IPS DF 4.7 (cell line): ENCODE results near the gene EVPL.

Experiments used
- DNase-seq: peaks from one replicate; pipeline ENCODE4 v3.0.0-alpha.2; 2013; ENCODE audit warnings: low spot score; ENCODE audit errors: extremely low read depth

The EVPL gene

DNA sequence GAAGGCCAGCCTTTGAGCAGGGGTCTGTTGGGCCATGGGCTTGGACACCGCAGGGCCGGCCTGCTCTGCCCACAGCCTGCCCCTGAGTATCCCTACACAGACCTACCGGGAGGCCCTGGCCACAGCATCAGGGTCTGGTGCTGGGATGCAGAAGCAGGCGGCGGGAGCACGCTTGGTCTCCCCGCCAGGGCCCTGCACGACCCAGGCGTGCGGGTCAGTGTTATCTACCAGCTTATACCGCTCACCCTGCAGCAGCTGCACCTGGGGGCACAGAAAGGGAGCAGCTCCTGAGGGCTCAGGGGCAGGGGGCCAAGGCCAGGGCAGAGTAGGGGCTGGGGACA, 8.8 kb downstream of the EVPL start:
- DNase-seq, result no peak

DNA sequence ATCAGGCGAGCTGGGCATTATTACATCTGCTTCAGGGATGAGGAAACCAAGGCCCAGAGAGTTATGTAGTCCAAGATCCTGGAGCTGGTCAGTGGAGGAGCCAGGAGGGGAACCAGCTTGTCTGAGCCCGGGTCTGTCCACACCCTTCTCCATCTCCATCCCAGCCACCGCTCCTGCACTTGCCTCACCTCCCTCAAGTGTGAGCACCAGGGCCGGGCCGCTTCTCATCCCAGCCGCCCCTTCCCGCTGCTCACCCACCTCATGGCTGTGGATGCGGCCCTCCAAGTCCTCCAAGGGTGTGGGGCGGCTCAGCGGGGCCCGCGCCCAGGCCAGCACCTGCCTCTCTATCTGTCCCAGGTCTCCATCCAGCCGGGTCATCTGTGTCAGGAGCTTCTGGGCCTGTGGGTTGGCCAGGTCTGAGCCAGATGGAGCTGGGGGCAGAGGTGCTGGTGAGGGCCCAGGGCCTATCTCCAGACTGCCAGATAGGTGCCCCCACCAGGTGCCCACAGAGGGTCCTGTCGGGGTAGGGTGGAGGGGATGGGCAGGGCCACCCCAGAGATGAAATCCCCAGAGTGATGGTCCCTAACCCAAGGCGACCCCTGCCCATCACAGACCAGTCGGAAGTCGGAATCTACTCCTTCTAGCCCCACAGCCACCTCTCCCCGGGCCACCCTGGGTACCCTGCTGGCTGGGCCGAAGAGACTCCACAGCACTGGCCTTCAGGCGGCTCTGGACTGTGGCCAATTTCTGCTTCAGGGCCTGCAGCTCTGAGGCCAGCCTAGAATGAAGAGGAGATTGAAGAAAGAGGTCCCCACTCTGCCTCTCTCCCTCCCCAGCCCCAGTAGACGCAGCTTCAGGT, 9.4 kb downstream of the EVPL start:
- DNase-seq, result no peak

DNA sequence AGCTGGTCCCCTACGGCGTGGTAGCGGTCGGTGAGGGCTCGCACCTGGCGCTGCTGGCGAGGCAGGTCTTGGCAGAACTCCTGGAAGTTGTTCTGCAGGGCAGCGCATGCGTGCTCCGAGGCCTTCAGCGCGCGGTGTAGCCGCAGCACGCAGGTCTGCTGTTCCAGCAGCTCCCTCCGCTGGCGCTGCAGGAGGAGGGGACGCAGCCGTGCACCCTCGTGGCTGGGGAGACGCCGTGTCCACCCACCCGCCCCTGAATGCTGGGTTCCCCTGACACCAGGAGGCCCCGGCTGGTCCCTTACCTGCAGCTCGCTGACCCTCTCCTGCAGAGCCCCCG, 12.2 kb downstream of the EVPL start:
- DNase-seq, result no peak

DNA sequence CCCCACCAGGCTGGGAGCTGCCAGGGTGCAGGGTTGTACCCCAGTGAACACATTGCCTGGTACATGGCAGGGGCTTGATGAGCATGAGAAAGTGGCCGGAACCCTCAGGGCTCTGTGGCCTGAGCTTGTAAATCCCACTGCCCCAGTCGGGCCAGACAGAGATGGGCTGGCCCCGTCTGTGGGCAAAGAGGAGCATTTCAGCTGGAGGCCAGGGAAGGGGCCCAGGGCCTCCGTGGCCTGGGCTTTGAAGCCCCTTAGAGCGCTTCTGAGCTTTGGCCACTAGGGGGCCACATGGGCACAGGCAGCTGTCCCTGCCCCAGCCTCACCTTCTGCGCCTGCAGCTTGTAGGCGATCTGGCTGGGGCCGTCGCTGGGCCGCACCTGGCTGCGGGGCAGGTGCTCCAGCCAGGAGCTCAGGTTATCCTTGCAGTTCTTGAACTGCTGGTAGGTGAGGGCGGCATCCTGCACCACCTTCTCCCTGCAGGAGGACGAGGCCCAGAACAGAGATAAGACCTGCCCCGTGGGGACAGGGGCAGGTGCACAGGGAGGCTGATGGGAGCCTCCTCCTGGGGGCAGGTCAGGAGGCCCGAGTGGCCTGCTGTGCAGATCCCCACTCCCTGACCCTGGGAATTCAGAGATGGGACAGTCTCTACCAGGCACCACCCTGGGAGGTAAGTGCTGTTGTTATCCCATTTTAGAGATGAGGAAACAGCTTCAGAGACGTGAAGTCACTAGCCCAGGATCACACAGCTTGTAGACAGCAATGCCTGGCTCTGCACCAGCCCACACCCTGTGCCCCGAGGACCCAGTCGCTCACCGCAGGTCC, 12.8 kb downstream of the EVPL start:
- DNase-seq, result peak; percentile 38

DNA sequence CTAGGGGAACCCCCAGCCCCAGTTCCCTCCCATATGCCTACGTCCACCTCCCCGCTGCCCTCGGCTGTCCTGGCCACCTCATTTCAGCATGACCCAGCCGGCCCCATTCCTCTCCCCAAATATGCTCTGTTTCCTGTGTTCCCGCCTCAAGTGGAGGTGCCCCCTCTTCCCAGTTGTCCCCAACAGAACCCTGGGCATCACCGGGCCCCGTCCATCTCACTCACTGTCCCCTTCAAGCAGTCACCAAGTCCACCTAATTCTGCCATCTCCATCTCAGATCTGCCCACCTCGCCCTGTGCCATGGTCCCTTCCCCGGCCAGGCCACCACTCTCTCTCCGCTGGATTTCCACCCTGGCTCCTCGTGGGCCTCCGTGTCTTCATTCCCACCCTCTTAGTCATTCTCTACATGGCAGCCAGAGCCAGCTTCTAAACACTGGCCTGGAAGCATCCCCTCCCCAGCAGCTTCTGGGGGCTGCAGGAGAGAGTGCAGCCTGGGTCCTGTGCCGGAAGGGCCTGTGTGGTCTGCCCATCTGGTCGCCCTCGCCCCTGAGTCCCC, 13.7 kb downstream of the EVPL start:
- no peak for DNase-seq

DNA sequence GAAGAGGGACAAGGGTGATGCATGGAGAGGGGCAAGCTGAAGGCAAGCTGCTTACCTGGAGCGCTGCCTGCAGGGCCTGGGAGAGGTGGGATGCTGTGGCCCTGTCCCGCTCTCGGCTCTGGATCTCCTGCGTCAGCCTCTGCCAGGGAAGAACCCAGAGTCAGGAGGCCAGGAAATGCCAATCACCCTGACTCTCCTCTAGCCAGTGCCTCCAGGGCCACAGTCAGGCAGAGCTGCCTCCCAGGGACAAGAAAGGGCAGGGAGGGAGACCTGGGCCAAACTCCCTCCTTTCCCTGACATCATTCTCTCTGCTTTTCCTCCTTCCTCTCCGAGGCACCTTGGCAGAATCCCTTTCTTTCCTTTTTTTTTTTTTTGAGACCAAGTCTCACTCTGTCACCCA, 15.2 kb downstream of the EVPL start:
- DNase-seq, result no peak

DNA sequence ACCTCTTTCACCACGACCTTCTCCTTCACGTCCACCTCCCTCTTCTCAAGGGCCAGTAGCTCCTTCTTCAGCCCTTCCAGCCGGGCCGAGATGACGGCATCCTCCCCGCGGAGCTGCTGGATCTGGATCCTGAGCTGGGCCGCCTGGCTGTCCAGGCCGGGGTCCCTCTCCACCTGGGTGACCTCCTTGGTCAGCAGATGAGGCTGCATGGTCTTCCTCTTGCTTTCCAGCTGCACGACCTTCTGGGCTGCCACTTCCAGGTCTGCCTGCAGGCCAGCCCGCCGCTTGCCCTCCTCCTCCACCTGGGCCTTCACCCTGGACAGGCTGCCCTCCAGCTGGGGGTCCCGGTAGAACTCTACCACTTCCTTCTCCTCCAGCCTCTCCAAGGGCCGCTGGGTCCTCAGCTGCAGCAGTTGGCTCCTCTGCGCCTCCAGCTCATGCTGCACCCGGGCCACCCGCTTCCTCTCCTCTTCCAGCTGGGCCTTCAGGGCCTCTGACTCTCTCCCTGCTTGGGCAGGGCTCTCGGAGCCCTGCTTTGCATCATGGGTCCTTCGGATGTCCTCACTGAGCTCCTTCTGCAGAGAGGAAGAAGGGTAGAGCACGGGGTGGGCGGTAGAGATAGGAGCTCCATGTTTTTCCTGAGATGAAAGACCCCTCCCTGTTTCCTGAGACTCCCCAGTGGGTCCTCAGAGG, 17.0 kb downstream of the EVPL start:
- no peak for DNase-seq

DNA sequence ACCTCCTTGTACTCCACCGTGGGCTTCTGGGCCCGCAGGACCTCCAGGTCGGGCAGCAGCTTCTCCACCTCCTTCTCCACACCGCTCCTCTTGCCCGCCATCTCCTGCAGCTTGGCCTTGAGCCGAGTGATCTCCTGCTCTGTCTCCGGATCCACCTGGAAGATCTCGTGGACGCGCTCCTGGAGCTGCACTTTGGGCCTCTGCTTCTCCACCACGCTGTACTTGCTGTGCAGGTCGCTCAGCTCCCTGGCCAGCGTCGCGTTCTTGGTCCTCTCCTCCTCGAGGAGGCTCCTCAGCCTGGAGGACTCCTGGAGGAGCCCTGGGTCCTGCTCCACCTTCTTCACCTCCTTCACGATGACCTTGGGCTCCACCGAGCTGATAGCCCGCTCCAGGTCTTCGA, 17.7 kb downstream of the EVPL start:
- no peak for DNase-seq

DNA sequence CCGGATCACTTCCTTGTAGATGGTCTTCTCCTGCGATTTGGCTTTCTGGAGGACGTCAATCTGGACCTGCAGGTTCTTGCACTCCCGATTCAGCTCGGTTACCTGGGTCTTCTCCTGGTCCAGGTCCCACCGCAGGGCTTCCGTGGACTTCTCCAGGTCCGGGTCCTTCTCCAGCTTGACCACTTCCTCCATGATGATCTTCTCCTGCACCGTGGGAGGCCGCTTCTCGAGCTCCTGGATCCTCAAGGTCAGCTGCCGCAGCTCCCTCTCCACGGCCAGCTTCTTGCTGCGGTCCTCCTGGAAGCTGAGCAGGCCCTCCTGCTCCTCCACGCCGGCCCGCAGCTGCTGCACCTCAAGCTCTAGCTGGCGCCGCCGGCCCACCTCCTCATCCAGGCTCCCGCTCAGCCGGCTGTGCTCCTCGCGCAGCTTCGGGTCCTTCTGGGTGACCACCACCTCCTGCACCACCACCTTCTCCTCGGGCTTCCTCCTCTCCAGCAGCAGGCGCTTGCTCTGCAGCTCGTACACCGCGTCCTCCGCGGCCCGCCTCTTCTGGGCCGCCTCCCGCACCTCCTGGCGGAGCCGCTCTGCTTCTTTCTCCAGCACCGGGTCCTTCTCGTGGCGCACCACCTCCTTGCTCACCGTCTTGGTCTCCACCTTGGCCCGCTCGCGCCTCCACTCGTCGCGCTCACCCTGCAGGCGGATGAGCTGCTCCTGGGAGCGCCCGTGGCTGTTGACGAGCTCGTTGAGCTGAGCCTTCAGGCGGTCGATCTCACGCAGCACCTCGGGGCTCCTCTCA, 18.3 kb downstream of the EVPL start:
- DNase-seq, result no peak

DNA sequence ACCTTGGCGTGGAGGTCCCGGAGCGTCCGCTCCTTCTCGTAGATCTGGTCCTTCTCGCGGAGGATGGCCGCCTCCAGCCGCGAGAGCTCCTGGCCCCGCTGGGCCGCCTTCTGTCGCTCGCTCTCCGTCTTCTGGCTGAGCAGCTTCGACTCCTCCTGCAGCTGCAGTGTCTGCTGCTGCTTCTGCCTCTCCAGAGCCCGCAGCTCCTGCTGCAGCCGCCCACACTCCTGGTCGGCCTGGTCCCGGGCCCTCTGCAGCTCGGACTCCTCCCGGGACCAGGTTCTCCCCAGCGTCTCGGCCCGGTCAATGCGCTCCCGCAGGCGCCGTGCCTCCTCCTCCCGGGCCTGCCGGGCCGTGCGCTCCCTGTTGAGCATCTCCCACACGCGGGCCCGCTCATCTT, 18.9 kb downstream of the EVPL start:
- DNase-seq, result no peak

DNA sequence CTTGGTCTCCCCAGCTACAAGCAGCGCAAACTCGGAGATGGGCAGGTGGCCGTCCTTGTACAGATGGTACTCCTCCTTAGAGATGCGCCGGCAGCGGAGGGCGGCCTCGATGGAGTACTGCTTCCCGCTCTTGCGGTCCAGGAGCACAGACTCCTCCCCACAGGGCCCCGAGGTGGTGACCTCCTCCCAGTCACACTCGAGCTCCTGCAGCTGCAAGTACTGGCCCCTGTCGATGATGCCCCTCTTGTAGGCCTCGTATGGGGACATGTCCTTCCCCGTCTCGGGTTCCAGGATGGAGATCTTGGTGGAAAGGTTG, 19.3 kb downstream of the EVPL start:
- DNase-seq, result no peak

DNA sequence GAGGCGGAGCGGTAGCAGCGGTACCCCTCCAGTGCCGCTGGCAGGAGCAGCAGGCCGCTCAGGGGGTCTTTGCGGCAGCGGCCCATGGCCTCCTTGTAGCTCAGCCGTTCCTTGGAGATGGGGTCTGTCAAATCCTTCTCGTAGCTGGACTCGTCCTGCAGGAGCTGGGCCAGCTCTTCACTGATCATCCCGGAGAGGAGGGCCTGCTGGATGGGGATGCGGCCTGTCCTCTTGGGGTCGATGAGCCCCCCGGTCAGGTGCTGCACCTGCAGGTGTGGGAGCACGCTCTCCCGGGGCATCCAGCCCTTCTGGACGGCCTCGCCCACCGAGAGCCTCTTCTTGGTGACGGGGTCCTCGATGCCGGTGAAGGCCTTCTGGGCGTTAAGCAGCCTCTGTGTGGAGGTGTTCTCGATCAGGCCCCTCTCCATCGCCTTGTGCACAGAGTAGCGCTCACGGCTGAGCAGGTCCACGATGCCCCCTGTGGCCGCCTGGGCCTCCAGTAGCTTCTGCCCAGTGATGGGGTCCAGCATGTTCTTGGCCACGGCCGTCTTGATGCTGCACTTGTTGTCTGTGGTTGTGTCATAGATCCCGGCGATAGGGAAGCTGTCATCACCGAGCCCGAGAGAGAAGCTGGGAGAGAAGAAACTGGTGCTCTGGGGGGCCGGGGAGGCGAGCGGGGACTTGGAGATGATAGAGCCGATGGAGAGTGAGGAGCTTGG, 19.8 kb downstream of the EVPL start:
- DNase-seq, result no peak

DNA sequence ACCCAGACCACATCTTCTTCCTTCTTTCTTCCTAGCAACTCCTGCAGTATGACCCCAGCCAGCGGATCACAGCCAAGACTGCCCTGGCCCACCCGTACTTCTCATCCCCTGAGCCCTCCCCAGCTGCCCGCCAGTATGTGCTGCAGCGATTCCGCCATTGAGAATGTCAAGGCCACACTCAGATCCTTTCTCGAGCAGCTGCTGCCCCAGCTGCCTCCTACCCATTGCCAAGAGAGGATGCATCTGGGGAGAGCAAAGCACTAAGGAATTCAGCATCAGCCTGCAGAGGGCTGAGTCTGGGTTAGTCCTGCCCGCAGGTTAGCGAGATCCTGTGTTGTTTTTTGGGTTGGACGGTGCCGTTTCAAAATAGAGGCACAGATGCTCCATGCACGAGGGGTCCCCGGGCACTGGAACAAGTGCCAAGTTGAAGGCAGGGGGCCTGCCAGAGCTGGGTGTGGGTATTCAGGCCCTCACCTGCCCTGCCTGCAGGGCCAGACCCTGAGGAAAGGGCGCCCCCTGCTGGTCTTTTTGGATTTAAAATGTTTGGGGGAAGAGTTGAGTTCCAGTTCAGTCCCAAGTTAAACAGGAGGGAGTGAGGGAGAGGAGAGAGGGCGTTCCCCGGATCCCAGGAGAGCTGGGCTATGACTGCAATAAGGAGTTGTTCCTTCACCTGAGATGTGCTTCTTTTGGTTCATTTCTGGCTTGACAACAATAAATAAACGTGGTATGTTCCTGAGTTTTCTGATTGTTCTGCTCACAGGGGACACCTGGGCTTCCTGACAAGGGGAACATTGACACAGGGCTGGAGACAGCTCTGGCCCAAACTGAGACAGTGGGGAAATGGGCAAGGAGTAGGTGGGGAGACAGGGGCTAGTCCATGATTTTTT, 21.6 kb downstream of the EVPL start:
- DNase-seq, result no peak

DNA sequence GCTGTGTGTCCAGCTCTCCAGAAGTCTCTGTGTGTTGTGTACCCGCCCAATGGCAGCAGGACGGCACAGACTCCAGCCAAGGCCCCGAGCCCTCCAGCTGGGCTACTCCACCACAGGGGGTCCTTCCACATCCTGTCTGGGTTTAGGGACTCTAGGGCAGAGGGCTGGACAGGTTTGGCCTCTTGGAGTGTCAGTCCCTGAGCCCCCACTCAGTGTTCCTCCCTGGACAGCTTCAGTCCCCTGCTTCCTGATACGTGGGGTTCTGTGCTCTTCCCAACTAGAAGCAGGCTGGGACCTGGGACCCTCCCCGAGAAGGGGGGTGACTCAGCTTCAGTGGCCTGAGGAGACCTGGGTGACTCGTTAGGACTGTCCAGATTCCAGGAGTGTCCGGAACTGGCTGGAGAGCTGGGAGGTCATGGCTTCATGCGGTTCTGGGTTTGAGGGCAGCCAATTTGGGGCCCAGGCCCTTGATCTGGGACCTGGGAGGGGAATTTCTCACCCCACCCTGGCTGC, 22.3 kb downstream of the EVPL start:
- no peak for DNase-seq

DNA sequence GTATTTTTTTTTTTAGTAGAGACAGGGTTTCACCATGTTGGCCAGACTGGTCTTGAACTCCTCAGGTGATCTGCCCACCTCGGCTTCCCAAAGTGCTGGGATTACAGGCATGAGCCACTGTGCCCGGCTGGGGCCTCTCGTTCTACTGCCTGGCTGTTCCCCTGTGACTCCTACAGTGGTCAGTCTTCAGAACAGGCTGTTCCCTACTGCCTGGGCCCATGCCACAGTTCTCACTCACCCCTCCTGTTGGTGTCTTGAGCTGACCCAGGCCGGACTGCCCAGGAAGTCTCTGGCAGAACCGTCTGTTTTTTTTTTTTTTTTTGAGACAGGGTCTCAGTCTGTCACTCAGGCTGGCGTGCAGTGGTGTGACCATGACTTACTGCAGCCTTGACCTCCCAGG, 23.2 kb downstream of the EVPL start:
- no peak for DNase-seq

DNA sequence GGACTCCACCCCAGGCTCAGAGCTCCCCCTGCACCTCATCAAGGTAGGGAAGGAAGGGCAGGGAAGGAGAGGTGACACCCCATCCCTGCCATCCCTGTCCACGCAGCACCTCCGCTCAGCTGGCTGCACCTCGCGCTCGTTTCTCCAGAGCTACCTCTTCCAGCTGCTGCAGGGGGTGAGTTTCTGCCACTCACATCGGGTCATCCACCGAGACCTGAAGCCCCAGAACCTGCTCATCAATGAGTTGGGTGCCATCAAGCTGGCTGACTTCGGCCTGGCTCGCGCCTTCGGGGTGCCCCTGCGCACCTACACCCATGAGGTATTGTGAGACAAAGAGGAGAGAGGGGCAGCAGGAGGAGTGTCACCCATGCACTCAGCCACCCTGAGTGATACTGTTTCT, 25.0 kb downstream of the EVPL start:
- no peak for DNase-seq

DNA sequence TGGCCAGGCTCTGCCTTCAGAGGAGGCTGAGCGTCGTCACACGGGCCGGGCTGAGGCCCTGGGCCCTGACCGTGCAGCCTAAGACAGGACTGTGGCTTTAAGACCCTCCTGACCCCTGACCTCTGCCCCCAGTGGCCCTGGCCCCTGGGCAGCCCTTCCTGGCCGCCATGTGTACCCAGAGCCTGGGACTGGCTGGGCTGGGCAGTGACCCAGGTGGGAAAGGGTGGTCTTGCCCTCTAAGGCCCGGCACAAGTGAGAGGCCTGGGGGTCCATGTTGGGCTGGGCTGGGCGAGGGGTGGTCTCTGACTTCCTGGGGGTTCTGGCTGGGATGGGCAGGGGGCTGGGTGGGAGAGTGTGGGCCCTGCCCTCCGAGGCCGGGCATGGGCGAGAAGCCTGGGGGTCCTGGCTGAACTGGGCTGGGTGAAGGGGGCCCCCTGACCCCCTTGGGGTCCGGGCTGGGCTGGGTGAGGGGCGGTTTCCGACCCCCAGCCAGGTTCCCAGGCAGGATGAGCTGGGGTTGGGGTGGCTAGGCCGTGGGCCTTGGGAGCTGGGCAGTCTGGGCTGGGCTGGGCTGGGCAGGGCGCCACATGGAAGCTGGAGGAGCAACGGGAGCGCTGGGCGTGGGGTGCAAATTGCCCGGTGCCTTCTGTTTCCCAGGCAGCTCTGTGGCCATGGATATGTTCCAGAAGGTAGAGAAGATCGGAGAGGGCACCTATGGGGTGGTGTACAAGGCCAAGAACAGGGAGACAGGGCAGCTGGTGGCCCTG, 26.2 kb downstream of the EVPL start, which contains the start of gene CDK3:
Gene CDK3 (plus strand): TSS at position 101 of the 767 bp plus-strand sequence. CDS start 571 bp downstream, at position 672.
- DNase-seq, result no peak

DNA sequence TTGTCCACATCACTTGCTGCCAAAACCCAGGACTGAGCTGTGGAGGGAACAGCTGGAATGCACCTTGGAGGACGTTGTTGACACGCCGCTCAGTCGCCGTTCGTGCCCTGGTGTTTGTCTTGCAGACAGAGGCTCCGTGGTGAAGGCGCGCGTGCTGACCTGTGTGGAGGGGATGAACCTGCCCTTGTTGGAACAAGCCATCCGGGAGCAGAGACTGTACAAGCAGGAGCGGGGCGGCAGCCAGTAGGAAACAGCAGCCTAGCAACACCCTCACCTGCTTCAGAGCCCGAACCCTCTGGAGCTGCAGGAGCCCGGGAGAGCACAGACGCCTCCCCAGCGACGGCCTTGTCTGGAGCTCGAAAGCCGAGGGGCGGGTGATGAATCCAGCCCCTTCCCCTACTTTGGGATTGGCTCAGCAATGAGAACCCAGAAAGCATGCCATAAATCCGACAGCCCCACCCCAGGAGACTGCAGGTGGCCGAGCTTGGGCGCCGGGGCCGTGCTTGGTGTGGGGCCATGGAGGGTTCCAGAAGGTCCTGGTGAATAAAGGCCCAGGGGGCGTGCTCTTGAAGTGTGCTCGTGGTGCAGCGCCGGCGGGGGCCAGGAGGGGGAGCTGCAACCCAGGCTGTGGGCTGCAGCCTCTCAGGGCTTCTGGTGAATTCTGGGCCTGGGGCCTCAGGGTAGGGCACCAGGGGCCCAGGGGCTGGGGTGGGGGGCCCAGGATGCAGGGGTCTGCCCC, 26.9 kb downstream of the EVPL start:
- DNase-seq, result no peak
